GM04504 (cell line): ENCODE data around the gene PCBP3.
A peak's percentile ranks its signal among the peaks of the same experiment; 100 is the strongest.

Experiments used
- DNase-seq: peaks from one replicate; pipeline ENCODE4 v3.0.0-alpha.2; 2012; ENCODE audit warnings: low read depth

PCBP3 gene

GRCh38 chr21:45912611-45913417 is 269.3 kb downstream of the PCBP3 start:
- no peak for DNase-seq

GRCh38 chr21:45913418-45913765 is 269.9 kb downstream of the PCBP3 start:
- no peak for DNase-seq

- no peak for DNase-seq
Measured at GRCh38 chr21:45913886-45914285, 270.4 kb downstream of the PCBP3 start.

GRCh38 chr21:45914321-45914845 is 270.9 kb downstream of the PCBP3 start:
- DNase-seq: no peak

- no peak for DNase-seq
Measured at GRCh38 chr21:45916011-45916840, 272.7 kb downstream of the PCBP3 start.

GRCh38 chr21:45917241-45917640 is 273.7 kb downstream of the PCBP3 start:
- no peak for DNase-seq

GRCh38 chr21:45918011-45918410 is 274.5 kb downstream of the PCBP3 start:
- DNase-seq: no peak

- DNase-seq: no peak
Measured at GRCh38 chr21:45918835-45919447, 275.4 kb downstream of the PCBP3 start.

- DNase-seq: no peak
Measured at GRCh38 chr21:45919593-45919992, 276.1 kb downstream of the PCBP3 start.

GRCh38 chr21:45920824-45921600 is 277.5 kb downstream of the PCBP3 start:
- DNase-seq: no peak

GRCh38 chr21:45921917-45922316 is 278.4 kb downstream of the PCBP3 start:
- DNase-seq: no peak

GRCh38 chr21:45922648-45923047 is 279.1 kb downstream of the PCBP3 start:
- DNase-seq: no peak

- peak; percentile 38 for DNase-seq
Measured at GRCh38 chr21:45923146-45923545, 279.6 kb downstream of the PCBP3 start.

- no peak for DNase-seq
Measured at GRCh38 chr21:45926281-45926680, 282.8 kb downstream of the PCBP3 start.

- DNase-seq: no peak
Measured at GRCh38 chr21:45927032-45927431, 283.5 kb downstream of the PCBP3 start.

GRCh38 chr21:45927851-45928850 is 284.6 kb downstream of the PCBP3 start:
- DNase-seq: no peak

- DNase-seq: no peak
Measured at GRCh38 chr21:45929449-45929848, 285.9 kb downstream of the PCBP3 start.

- DNase-seq: no peak
Measured at GRCh38 chr21:45930231-45930760, 286.8 kb downstream of the PCBP3 start.

GRCh38 chr21:45930792-45931191 is 287.3 kb downstream of the PCBP3 start:
- DNase-seq: no peak

GRCh38 chr21:45931397-45931969 is 288.0 kb downstream of the PCBP3 start:
- DNase-seq: no peak
